ENCODE data around the gene UNC13A. TPM values are rescaled to one million over a fixed set of nuclear protein-coding genes. Genes with fewer than 3 reads are reported as not detected.
A peak's percentile ranks its signal among the peaks of the same experiment; 100 is the strongest.

Gene UNC13A
- total RNA-seq, 1 donor from 2014 or later, result 1.3 TPM

DNA sequence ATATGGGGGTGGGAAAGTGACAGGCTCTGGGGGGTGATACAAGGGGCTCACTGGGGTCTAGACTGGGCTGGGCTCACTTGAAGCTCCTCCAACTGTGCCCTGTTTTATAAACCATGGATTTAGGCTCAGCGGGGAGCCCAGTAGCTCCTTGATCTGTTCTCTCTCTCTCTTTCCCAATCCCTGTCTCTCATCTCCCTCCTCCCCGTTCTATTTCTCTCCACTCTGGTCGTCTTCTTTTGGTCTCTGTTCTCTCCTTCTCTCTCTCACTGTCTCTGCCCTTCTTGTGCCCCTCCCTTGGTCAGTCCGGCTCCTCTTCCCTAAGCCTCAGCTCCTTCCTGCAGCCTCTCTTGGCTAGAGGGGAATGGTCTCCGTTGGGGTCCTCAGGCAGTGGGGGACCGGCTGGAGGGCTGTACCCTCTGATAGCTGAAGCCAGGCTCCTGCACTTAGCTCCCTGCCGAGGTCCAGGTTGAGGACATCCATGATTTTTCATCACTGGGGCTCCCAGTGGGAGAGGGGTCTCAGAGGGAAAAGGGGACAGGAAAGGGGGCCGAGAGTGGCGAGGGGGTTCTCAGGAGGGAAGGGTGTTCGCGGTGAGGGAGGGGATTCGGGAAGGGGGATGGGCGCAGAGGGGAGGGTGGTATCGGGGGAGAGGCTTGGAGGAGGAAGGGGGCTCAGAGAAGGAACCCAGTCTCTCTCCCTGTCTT lies 8.5 kb downstream of the UNC13A start:
- H3K4me2 ChIP-seq, result peak overlapping the region; percentile 85
- H3K27me3 Mint-ChIP-seq (ENCODE audit: insufficient read depth, low read depth), result peaks cover 30% of the 10 kb centered on the region

DNA sequence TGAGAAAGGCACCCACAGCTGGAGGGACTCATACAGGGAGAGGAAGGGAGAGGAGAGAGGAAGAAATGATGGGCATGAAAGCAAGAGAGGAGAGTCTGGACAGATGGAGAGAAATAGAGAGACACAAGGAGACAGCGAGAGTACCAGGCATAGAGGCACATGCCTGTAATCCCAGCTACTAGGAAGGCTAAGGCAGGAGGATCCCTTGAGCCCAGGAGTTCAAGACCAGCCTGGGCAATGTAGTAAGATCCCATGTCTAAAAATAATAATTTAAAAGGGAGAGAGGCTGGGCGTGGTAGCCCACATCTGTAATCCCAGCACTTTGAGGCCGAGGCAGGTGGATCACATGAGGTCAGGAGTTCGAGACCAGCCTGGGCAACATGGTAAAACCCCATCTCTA lies 9.3 kb downstream of the UNC13A start:
- no peaks in the 10 kb centered on the region for H3K79me2 ChIP-seq (ENCODE audit: low read depth)
- peaks cover 9% of the 10 kb centered on the region for H3K4me1 ChIP-seq
- no peaks in the 10 kb centered on the region for H3K9me3 ChIP-seq (ENCODE audit: low read depth)
- Mint-ChIP-seq H3K36me3 (no peaks in the 10 kb centered on the region), H3K4me1 (peaks cover 16% of the 10 kb centered on the region), H3K4me3 (peak overlapping the region; percentile 58), H3K27ac (no peak overlapping the region), H3K9me3 (no peaks in the 10 kb centered on the region), H3K27me3 (ENCODE audit: insufficient read depth, low read depth) (peaks cover 23% of the 10 kb centered on the region)
- H3K27me3 ChIP-seq, result peaks cover 22% of the 10 kb centered on the region
- no peak for DNase-seq (ENCODE audit: low spot score)
- H3K4me3 ChIP-seq, result no peak overlapping the region
- H4K20me1 ChIP-seq (ENCODE audit: low read depth), result peaks cover 20% of the 10 kb centered on the region
- no peak overlapping the region for H2AFZ ChIP-seq (replicated peaks)
- H3K4me2 ChIP-seq, result no peak overlapping the region
- no peaks in the 10 kb centered on the region for H3K36me3 ChIP-seq
- TF ChIP-seq, protein P1, sequence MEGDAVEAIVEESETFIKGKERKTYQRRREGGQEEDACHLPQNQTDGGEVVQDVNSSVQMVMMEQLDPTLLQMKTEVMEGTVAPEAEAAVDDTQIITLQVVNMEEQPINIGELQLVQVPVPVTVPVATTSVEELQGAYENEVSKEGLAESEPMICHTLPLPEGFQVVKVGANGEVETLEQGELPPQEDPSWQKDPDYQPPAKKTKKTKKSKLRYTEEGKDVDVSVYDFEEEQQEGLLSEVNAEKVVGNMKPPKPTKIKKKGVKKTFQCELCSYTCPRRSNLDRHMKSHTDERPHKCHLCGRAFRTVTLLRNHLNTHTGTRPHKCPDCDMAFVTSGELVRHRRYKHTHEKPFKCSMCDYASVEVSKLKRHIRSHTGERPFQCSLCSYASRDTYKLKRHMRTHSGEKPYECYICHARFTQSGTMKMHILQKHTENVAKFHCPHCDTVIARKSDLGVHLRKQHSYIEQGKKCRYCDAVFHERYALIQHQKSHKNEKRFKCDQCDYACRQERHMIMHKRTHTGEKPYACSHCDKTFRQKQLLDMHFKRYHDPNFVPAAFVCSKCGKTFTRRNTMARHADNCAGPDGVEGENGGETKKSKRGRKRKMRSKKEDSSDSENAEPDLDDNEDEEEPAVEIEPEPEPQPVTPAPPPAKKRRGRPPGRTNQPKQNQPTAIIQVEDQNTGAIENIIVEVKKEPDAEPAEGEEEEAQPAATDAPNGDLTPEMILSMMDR (IDR thresholded peaks at IDR 0.05), result no peak
- TF ChIP-seq EZH2phosphoT487 (IDR thresholded peaks at IDR 0.05), result no peak
- no peak for TF ChIP-seq EZH2 (IDR thresholded peaks at IDR 0.05)
- no peak overlapping the region for H3K9ac ChIP-seq
- H3F3A ChIP-seq (ENCODE audit: low read depth), result peaks cover 2% of the 10 kb centered on the region
- no peak overlapping the region for H3K27ac ChIP-seq

More for the DNA sequence above, 8.5 kb downstream of the UNC13A start:
- Mint-ChIP-seq H3K4me1 (peaks cover 16% of the 10 kb centered on the region), H3K36me3 (no peaks in the 10 kb centered on the region), H3K9me3 (no peaks in the 10 kb centered on the region), H3K27ac (peak overlapping the region; percentile 1), H3K4me3 (peak overlapping the region; percentile 50)
- Histone ChIP-seq H4K20me1 (ENCODE audit: low read depth) (peaks cover 24% of the 10 kb centered on the region), H3K9me3 (ENCODE audit: low read depth) (no peaks in the 10 kb centered on the region), H3K9ac (no peak overlapping the region), H2AFZ (replicated peaks) (peak overlapping the region; percentile 81), H3K4me3 (peak overlapping the region; percentile 47), H3K27ac (no peak overlapping the region), H3K79me2 (ENCODE audit: low read depth) (no peaks in the 10 kb centered on the region), H3K36me3 (no peaks in the 10 kb centered on the region), H3K4me1 (peaks cover 9% of the 10 kb centered on the region), H3F3A (ENCODE audit: low read depth) (peaks cover 2% of the 10 kb centered on the region), H3K27me3 (peaks cover 22% of the 10 kb centered on the region)
- DNase-seq (ENCODE audit: low spot score), result peak; percentile 43
- no peak for TF ChIP-seq EZH2phosphoT487 (IDR thresholded peaks at IDR 0.05)
- TF ChIP-seq, protein P1 (IDR thresholded peaks at IDR 0.05), result no peak
- no peak for TF ChIP-seq EZH2 (IDR thresholded peaks at IDR 0.05)

DNA sequence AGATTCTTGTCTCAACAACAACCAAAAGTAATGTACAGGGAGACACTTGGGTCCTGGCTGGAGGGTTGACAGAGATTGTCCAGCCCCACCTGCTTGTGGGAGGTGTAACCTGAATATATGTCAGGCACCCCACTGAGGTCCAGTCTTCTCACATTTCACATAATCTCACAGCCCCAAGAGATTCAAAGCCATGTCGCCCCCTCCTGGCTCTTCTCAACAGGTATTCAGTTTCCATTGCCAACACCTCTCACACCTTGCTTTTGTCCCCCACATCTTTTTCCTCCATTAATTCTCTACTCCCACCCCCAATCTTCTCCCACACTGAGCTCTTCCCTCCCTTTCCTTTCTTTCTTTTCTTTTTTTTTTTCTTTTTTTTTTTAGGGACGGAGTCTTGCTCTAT lies 11.2 kb downstream of the UNC13A start:
- peak; percentile 41 for DNase-seq (ENCODE audit: low spot score)
- no peak overlapping the region for H3K4me3 ChIP-seq
- H3K36me3 ChIP-seq, result no peaks in the 10 kb centered on the region
- H3K4me2 ChIP-seq, result no peak overlapping the region
- Mint-ChIP-seq H3K27ac (no peak overlapping the region), H3K27me3 (ENCODE audit: insufficient read depth, low read depth) (peaks cover 19% of the 10 kb centered on the region), H3K4me3 (no peak overlapping the region), H3K4me1 (peaks cover 16% of the 10 kb centered on the region), H3K36me3 (no peaks in the 10 kb centered on the region), H3K9me3 (no peaks in the 10 kb centered on the region)
- TF ChIP-seq EZH2phosphoT487 (IDR thresholded peaks at IDR 0.05), result no peak
- TF ChIP-seq, protein P1 (IDR thresholded peaks at IDR 0.05), result peak; percentile 30
- no peak for TF ChIP-seq EZH2 (IDR thresholded peaks at IDR 0.05)
- peaks cover 9% of the 10 kb centered on the region for H3K4me1 ChIP-seq
- H4K20me1 ChIP-seq (ENCODE audit: low read depth), result peaks cover 14% of the 10 kb centered on the region
- H2AFZ ChIP-seq (replicated peaks), result no peak overlapping the region
- H3K27ac ChIP-seq, result no peak overlapping the region
- H3K9me3 ChIP-seq (ENCODE audit: low read depth), result no peaks in the 10 kb centered on the region
- no peaks in the 10 kb centered on the region for H3K79me2 ChIP-seq (ENCODE audit: low read depth)
- H3K27me3 ChIP-seq, result peaks cover 22% of the 10 kb centered on the region
- peaks cover 2% of the 10 kb centered on the region for H3F3A ChIP-seq (ENCODE audit: low read depth)
- no peak overlapping the region for H3K9ac ChIP-seq
